ENCODE data around the gene SPTBN5.

The SPTBN5 gene

GRCh38 chr15:41810651-41811431 lies 83.0 kb downstream of the SPTBN5 start:
- DNase-seq (ENCODE audit: low read depth, low spot score) = no peak
- TF ChIP-seq POLR2AphosphoS5 (IDR thresholded peaks at IDR 0.05; ENCODE audit: borderline replicate concordance, low read depth, low read length) = no peak
- no peak for TF ChIP-seq EZH2 (IDR thresholded peaks at IDR 0.05)
- no peak for TF ChIP-seq FOXP2 (optimal IDR thresholded peaks at IDR 0.05; ENCODE audit: control extremely low read depth, extremely low read length, insufficient read depth)
- no peak overlapping the region for H3K9ac ChIP-seq (ENCODE audit: insufficient read length)
- H3K4me3 ChIP-seq = no peak overlapping the region
- H3K27ac ChIP-seq = no peak overlapping the region
- H3K36me3 ChIP-seq (ENCODE audit: insufficient read depth, low read length) = no peaks in the 10 kb centered on the region
- H3K9me3 ChIP-seq (ENCODE audit: low read depth, low read length) = no peaks in the 10 kb centered on the region

- TF ChIP-seq EZH2 (IDR thresholded peaks at IDR 0.05) (no peak), FOXP2 (optimal IDR thresholded peaks at IDR 0.05; ENCODE audit: control extremely low read depth, extremely low read length, insufficient read depth) (no peak), POLR2AphosphoS5 (IDR thresholded peaks at IDR 0.05; ENCODE audit: borderline replicate concordance, low read depth, low read length) (no peak)
- DNase-seq (ENCODE audit: low read depth, low spot score) = no peak
- H3K9ac ChIP-seq (ENCODE audit: insufficient read length) = no peak overlapping the region
- H3K36me3 ChIP-seq (ENCODE audit: insufficient read depth, low read length) = no peaks in the 10 kb centered on the region
- H3K4me3 ChIP-seq = no peak overlapping the region
- H3K27ac ChIP-seq = no peak overlapping the region
- no peaks in the 10 kb centered on the region for H3K9me3 ChIP-seq (ENCODE audit: low read depth, low read length)
Observed at GRCh38 chr15:41809526-41810220, 84.2 kb downstream of the SPTBN5 start.

- no peak for DNase-seq (ENCODE audit: low read depth, low spot score)
- Histone ChIP-seq H3K9ac (ENCODE audit: insufficient read length) (no peak overlapping the region), H3K36me3 (ENCODE audit: insufficient read depth, low read length) (no peaks in the 10 kb centered on the region), H3K9me3 (ENCODE audit: low read depth, low read length) (no peaks in the 10 kb centered on the region), H3K27ac (no peak overlapping the region), H3K4me3 (no peak overlapping the region)
- TF ChIP-seq POLR2AphosphoS5 (IDR thresholded peaks at IDR 0.05; ENCODE audit: borderline replicate concordance, low read depth, low read length) (no peak), EZH2 (IDR thresholded peaks at IDR 0.05) (no peak), FOXP2 (optimal IDR thresholded peaks at IDR 0.05; ENCODE audit: control extremely low read depth, extremely low read length, insufficient read depth) (no peak)
Observed at GRCh38 chr15:41809121-41809520, 84.7 kb downstream of the SPTBN5 start.

- H3K4me3 ChIP-seq = no peak overlapping the region
- DNase-seq (ENCODE audit: low read depth, low spot score) = no peak
- no peak overlapping the region for H3K9ac ChIP-seq (ENCODE audit: insufficient read length)
- no peak overlapping the region for H3K27ac ChIP-seq
- H3K36me3 ChIP-seq (ENCODE audit: insufficient read depth, low read length) = no peaks in the 10 kb centered on the region
- no peaks in the 10 kb centered on the region for H3K9me3 ChIP-seq (ENCODE audit: low read depth, low read length)
- TF ChIP-seq POLR2AphosphoS5 (IDR thresholded peaks at IDR 0.05; ENCODE audit: borderline replicate concordance, low read depth, low read length) (no peak), EZH2 (IDR thresholded peaks at IDR 0.05) (no peak), FOXP2 (optimal IDR thresholded peaks at IDR 0.05; ENCODE audit: control extremely low read depth, extremely low read length, insufficient read depth) (no peak)
Observed at GRCh38 chr15:41806291-41807181, 87.3 kb downstream of the SPTBN5 start.

GRCh38 chr15:41805711-41806110 lies 88.1 kb downstream of the SPTBN5 start:
- Histone ChIP-seq H3K4me3 (no peak overlapping the region), H3K9ac (ENCODE audit: insufficient read length) (no peak overlapping the region), H3K36me3 (ENCODE audit: insufficient read depth, low read length) (no peaks in the 10 kb centered on the region), H3K27ac (no peak overlapping the region), H3K9me3 (ENCODE audit: low read depth, low read length) (no peaks in the 10 kb centered on the region)
- TF ChIP-seq POLR2AphosphoS5 (IDR thresholded peaks at IDR 0.05; ENCODE audit: borderline replicate concordance, low read depth, low read length) = no peak
- no peak for TF ChIP-seq FOXP2 (optimal IDR thresholded peaks at IDR 0.05; ENCODE audit: control extremely low read depth, extremely low read length, insufficient read depth)
- TF ChIP-seq EZH2 (IDR thresholded peaks at IDR 0.05) = no peak
- no peak for DNase-seq (ENCODE audit: low read depth, low spot score)

- no peak overlapping the region for H3K27ac ChIP-seq
- H3K9me3 ChIP-seq (ENCODE audit: low read depth, low read length) = no peaks in the 10 kb centered on the region
- H3K4me3 ChIP-seq = no peak overlapping the region
- TF ChIP-seq FOXP2 (optimal IDR thresholded peaks at IDR 0.05; ENCODE audit: control extremely low read depth, extremely low read length, insufficient read depth) (no peak), EZH2 (IDR thresholded peaks at IDR 0.05) (no peak), POLR2AphosphoS5 (IDR thresholded peaks at IDR 0.05; ENCODE audit: borderline replicate concordance, low read depth, low read length) (no peak)
- DNase-seq (ENCODE audit: low read depth, low spot score) = no peak
- no peaks in the 10 kb centered on the region for H3K36me3 ChIP-seq (ENCODE audit: insufficient read depth, low read length)
- H3K9ac ChIP-seq (ENCODE audit: insufficient read length) = no peak overlapping the region
Observed at GRCh38 chr15:41804916-41805666, 88.8 kb downstream of the SPTBN5 start.

- DNase-seq (ENCODE audit: low read depth, low spot score) = no peak
- no peak for TF ChIP-seq FOXP2 (optimal IDR thresholded peaks at IDR 0.05; ENCODE audit: control extremely low read depth, extremely low read length, insufficient read depth)
- no peak for TF ChIP-seq EZH2 (IDR thresholded peaks at IDR 0.05)
- TF ChIP-seq POLR2AphosphoS5 (IDR thresholded peaks at IDR 0.05; ENCODE audit: borderline replicate concordance, low read depth, low read length) = no peak
Observed at GRCh38 chr15:41804361-41804760, 89.5 kb downstream of the SPTBN5 start.

More at GRCh38 chr15:41804361-41804760, 89.5 kb downstream of the SPTBN5 start:
- H3K9ac ChIP-seq (ENCODE audit: insufficient read length) = no peak overlapping the region
- no peak overlapping the region for H3K4me3 ChIP-seq
- H3K36me3 ChIP-seq (ENCODE audit: insufficient read depth, low read length) = no peaks in the 10 kb centered on the region
- no peak overlapping the region for H3K27ac ChIP-seq
- no peaks in the 10 kb centered on the region for H3K9me3 ChIP-seq (ENCODE audit: low read depth, low read length)
